Vagina (tissue), 2 donors: ENCODE data around the gene PSAP. TPM values are rescaled to one million over a fixed set of nuclear protein-coding genes. Genes with fewer than 3 reads are reported as not detected.

Experiments
- DNase-seq, 2 donors: peaks; one replicate each; pipeline ENCODE4 v3.0.0-alpha.2; 2017; ENCODE audit errors: extremely low spot score in 2 of 2
- H3K27ac ChIP-seq: fragments of 200-600 bp; sonication (generic); one replicate; pipeline ENCODE4 v1.5.1; 2019
- H3K27me3 ChIP-seq: fragments of 200-600 bp; sonication (generic); one replicate; pipeline ENCODE4 v1.5.1; 2019
- H3K36me3 ChIP-seq, 2 donors: fragments of 200-600 bp; sonication (generic); one replicate each; pipeline ENCODE4 v1.5.1; 2017 to 2019
- H3K4me1 ChIP-seq: fragments of 200-600 bp; sonication (generic); one replicate; pipeline ENCODE4 v1.5.1; 2019
- H3K4me3 ChIP-seq, 2 donors: fragments of 200-600 bp; sonication (generic); 1 replicate in 1 of 2; 2 replicates in 1 of 2; pipeline ENCODE4 v1.5.1; 2016 to 2019
- H3K9me3 ChIP-seq: fragments of 200-600 bp; sonication (generic); one replicate; pipeline ENCODE4 v1.5.1; 2019
- CTCF ChIP-seq, 3 experiments: fragments of 450-650 bp in 2 of 3; fragments of 200-600 bp in 1 of 3; sonication (generic) in 1 of 3; IDR thresholded peaks; one replicate each; pipeline ENCODE4 v1.5.1; 2017 to 2019; ENCODE audit warnings: antibody characterized with exemption in 3 of 3, mild to moderate bottlenecking in 2 of 3, moderate library complexity in 2 of 3
- POLR2A ChIP-seq, 2 donors: fragments of 450-650 bp; IDR thresholded peaks; one replicate each; pipeline ENCODE4 v1.6.1; 2017; ENCODE audit warnings: antibody characterized with exemption in 2 of 2, mild to moderate bottlenecking in 2 of 2, moderate library complexity in 2 of 2
- POLR2AphosphoS5 ChIP-seq, 2 donors: sonication (generic); formaldehyde crosslinking; IDR thresholded peaks; one replicate each; pipeline ENCODE4 v1.9.0; 2017; ENCODE audit warnings: antibody characterized with exemption in 2 of 2, mild to moderate bottlenecking in 2 of 2, low read depth in 1 of 2; ENCODE audit not compliant: insufficient read depth in 1 of 2
- intact Hi-C: fragments of 100-400 bp; cut with DNase I; formaldehyde crosslinking; loops from one replicate; pipeline ENCODE4 v1.15.1; 2023
- total RNA-seq: library from RNA; depleted of rRNA; stranded (reverse); fragments of >200 nt; gene quantifications from one replicate; pipeline ENCODE4 v1.2.3, GENCODE V29; 2016

Gene PSAP
- total RNA-seq, 1 donor from 2014 or later = 680 TPM

- no peak for TF ChIP-seq CTCF (IDR thresholded peaks at IDR 0.05)
- no peak for TF ChIP-seq POLR2AphosphoS5 (IDR thresholded peaks at IDR 0.05; ENCODE audit: insufficient read depth in 1 of 2, low read depth in 1 of 2)
- TF ChIP-seq POLR2A (IDR thresholded peaks at IDR 0.05) = no peak
- Histone ChIP-seq H3K27ac (no peak overlapping the region), H3K4me1 (no peaks in the 10 kb centered on the region), H3K36me3 (no peaks in the 10 kb centered on the region), H3K9me3 (no peaks in the 10 kb centered on the region), H3K27me3 (no peaks in the 10 kb centered on the region), H3K4me3 (no peak overlapping the region)
- no peak for DNase-seq
- intact Hi-C loops = no loop called here
These were observed 61.2 kb downstream of the PSAP start for GRCh38 chr10:71789871-71790270.

GRCh38 chr10:71788954-71789353 lies 62.1 kb downstream of the PSAP start:
- intact Hi-C loops = no loop called here
- no peaks in the 10 kb centered on the region for H3K27me3 ChIP-seq
- H3K4me3 ChIP-seq = no peak overlapping the region
- DNase-seq = no peak
- H3K36me3 ChIP-seq = no peaks in the 10 kb centered on the region
- no peak overlapping the region for H3K27ac ChIP-seq
- no peaks in the 10 kb centered on the region for H3K4me1 ChIP-seq
- TF ChIP-seq CTCF (IDR thresholded peaks at IDR 0.05) (no peak), POLR2AphosphoS5 (IDR thresholded peaks at IDR 0.05; ENCODE audit: insufficient read depth in 1 of 2, low read depth in 1 of 2) (no peak), POLR2A (IDR thresholded peaks at IDR 0.05) (no peak)
- H3K9me3 ChIP-seq = no peaks in the 10 kb centered on the region

GRCh38 chr10:71784679-71785272 lies 66.3 kb downstream of the PSAP start:
- Histone ChIP-seq H3K27me3 (no peaks in the 10 kb centered on the region), H3K27ac (no peak overlapping the region), H3K4me3 (no peak overlapping the region), H3K4me1 (no peaks in the 10 kb centered on the region), H3K36me3 (no peaks in the 10 kb centered on the region), H3K9me3 (no peaks in the 10 kb centered on the region)
- TF ChIP-seq POLR2AphosphoS5 (IDR thresholded peaks at IDR 0.05; ENCODE audit: insufficient read depth in 1 of 2, low read depth in 1 of 2) = no peak
- intact Hi-C loops = no loop called here
- DNase-seq = no peak

GRCh38 chr10:71783917-71784678 lies 67.0 kb downstream of the PSAP start:
- Histone ChIP-seq H3K9me3 (no peaks in the 10 kb centered on the region), H3K4me1 (no peaks in the 10 kb centered on the region), H3K36me3 (no peaks in the 10 kb centered on the region), H3K27me3 (no peaks in the 10 kb centered on the region), H3K27ac (no peak overlapping the region), H3K4me3 (no peak overlapping the region)
- no peak for DNase-seq
- no peak for TF ChIP-seq CTCF (IDR thresholded peaks at IDR 0.05)
- TF ChIP-seq POLR2A (IDR thresholded peaks at IDR 0.05) = no peak
- no peak for TF ChIP-seq POLR2AphosphoS5 (IDR thresholded peaks at IDR 0.05; ENCODE audit: insufficient read depth in 1 of 2, low read depth in 1 of 2)
- intact Hi-C loops = no loop called here

GRCh38 chr10:71782917-71783490 lies 68.0 kb downstream of the PSAP start:
- no peaks in the 10 kb centered on the region for H3K36me3 ChIP-seq
- no peaks in the 10 kb centered on the region for H3K27me3 ChIP-seq
- DNase-seq = no peak
- H3K4me3 ChIP-seq = no peak overlapping the region
- no peaks in the 10 kb centered on the region for H3K9me3 ChIP-seq
- H3K4me1 ChIP-seq = no peaks in the 10 kb centered on the region
- TF ChIP-seq CTCF (IDR thresholded peaks at IDR 0.05) (no peak), POLR2A (IDR thresholded peaks at IDR 0.05) (no peak), POLR2AphosphoS5 (IDR thresholded peaks at IDR 0.05; ENCODE audit: insufficient read depth in 1 of 2, low read depth in 1 of 2) (no peak)
- H3K27ac ChIP-seq = no peak overlapping the region
- intact Hi-C loops = no loop called here
